Mesodermal cell (in vitro differentiated cells): ENCODE results near the gene UBAP1L.

Experiments used
- H3K27ac ChIP-seq: 2 replicates; pipeline ENCODE4 v1.7.0; 2013; ENCODE audit warnings: mild to moderate bottlenecking, low read depth, low read length, moderate library complexity; ENCODE audit not compliant: severe bottlenecking
- H3K36me3 ChIP-seq: 2 replicates; pipeline ENCODE4 v1.7.1; 2013; ENCODE audit warnings: mild to moderate bottlenecking, low read length, moderate library complexity; ENCODE audit not compliant: control insufficient read depth, insufficient read depth
- H3K4me1 ChIP-seq: one replicate; pipeline ENCODE4 v1.7.1; 2013; ENCODE audit warnings: mild to moderate bottlenecking, low read length; ENCODE audit not compliant: insufficient read depth, control insufficient read depth, poor library complexity, severe bottlenecking
- H3K4me3 ChIP-seq: 2 replicates; pipeline ENCODE4 v1.7.0; 2013; ENCODE audit warnings: low read length, control low read depth, mild to moderate bottlenecking; ENCODE audit not compliant: insufficient read depth, poor library complexity, severe bottlenecking; ENCODE audit errors: extremely low read depth
- H3K9me3 ChIP-seq: 2 replicates; pipeline ENCODE4 v1.7.1; 2013; ENCODE audit warnings: mild to moderate bottlenecking, low read length, moderate library complexity; ENCODE audit not compliant: control insufficient read depth
- WGBS, 2 experiments: methylation state at CpG; one replicate each; pipeline ENCODE4 v1.1.5; 2013; ENCODE audit warnings: missing lambda C conversion rate in 2 of 2; ENCODE audit not compliant: insufficient coverage in 2 of 2; 5-methylcytosine and 5-hydroxymethylcytosine counted together

UBAP1L gene

DNA sequence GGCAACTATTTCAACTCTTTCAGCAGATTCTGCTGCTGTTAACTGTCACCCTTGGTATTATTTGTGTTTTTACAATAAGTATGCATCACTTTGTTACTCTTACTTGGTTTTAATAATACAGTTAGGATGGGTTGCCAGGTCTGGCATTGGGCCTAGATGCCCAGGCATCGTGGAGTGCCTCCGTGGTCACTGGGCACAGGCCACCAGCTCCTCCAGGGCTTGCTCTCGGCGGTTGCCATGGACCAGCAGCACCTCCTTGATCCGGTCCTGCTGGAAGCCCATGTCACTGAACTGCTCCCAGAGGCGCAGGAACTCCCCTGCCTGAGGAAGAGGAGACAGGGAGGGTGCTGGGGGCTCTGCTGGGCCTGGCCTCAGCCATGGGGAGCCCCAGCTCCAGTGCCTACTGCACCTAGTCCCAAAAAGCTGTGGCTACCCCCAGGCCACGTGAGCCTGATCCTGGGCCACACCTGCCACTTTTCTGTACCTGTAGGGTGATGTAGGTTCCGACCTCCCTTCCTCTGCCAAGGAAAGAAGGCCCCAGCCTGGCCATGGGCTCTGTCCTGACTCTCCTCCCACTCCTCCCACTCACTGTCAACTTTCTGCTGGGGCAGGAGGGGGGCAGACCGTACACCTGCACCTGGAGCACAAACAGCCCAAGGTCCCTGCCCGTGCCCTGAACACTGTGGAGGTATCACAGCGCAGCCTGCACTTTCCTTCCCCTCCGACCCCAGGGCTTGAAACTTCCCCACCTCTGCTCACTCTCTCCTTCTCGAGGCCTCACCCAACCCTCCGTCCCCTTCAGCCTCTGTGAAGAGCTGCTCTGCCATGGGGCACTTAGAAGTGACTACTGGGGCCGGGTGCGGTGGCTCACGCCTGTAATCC, 21.8 kb downstream of the UBAP1L start:
- no peak overlapping the region for H3K27ac ChIP-seq
- H3K36me3 ChIP-seq = peaks cover 9% of the 10 kb centered on the region
- 86 to 96% methylated on average over 13 to 14 of the region's 17 CpGs for WGBS, 2 experiments
- H3K4me1 ChIP-seq = no peaks in the 10 kb centered on the region
- H3K9me3 ChIP-seq = no peaks in the 10 kb centered on the region
- H3K4me3 ChIP-seq = no peak overlapping the region

DNA sequence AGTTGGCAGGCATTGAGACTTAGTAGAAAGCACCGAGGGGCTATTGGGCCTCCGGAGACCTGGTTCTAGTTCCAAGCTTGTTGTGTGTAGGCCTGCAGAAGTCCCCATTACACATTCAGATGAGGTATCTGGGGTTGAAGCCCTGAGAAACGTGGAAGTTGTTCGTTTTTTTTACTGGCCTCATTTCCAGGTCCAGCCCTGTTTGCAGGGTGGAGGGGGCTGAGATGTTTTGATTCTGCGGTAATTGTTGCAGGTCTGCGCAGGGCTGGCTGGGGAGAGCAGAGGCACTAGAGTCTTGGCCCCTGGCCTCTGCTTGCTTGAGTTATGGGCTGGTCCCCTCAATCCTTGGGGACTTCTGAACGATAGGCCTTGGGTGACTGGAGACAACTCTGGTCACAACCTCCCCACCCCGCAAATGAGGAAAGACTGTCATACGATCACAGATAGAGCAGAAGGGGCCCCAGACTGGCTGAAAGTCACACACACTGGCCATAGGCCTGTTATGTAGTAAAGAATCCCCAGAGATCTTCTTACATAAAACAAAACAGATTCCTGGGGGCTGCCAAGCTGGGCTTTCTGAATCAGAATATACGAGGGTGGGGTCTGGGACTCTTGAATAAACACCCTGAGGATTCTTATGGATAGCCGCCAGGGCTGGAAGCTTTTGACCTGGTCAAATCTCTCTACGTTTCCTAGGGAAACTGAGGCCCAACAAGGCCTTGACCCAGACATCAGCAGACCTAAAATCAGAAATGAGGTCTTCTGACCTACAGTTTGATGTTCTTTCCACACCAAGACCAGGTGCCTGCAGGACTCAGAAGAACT, 22.8 kb downstream of the UBAP1L start:
- Histone ChIP-seq H3K27ac (no peak overlapping the region), H3K36me3 (no peaks in the 10 kb centered on the region), H3K4me1 (no peaks in the 10 kb centered on the region), H3K4me3 (no peak overlapping the region), H3K9me3 (no peaks in the 10 kb centered on the region)
- 90% methylated on average over 7 to 10 of the region's 12 CpGs for WGBS, 2 experiments

- 80 to 100% methylated on average over 1 of the region's 5 CpGs for WGBS, 2 experiments
- Histone ChIP-seq H3K4me3 (no peak overlapping the region), H3K27ac (no peak overlapping the region), H3K9me3 (no peaks in the 10 kb centered on the region), H3K4me1 (peaks cover 7% of the 10 kb centered on the region), H3K36me3 (no peaks in the 10 kb centered on the region)
Measured at GRCh38 chr15:65089206-65089824, 25.7 kb downstream of the UBAP1L start.

GRCh38 chr15:65088643-65089021, 26.4 kb downstream of the UBAP1L start:
- H3K4me3 ChIP-seq = no peak overlapping the region
- 65 to 88% methylated on average over 2 to 4 of the region's 6 CpGs for WGBS, 2 experiments
- H3K4me1 ChIP-seq = peaks cover 14% of the 10 kb centered on the region

DNA sequence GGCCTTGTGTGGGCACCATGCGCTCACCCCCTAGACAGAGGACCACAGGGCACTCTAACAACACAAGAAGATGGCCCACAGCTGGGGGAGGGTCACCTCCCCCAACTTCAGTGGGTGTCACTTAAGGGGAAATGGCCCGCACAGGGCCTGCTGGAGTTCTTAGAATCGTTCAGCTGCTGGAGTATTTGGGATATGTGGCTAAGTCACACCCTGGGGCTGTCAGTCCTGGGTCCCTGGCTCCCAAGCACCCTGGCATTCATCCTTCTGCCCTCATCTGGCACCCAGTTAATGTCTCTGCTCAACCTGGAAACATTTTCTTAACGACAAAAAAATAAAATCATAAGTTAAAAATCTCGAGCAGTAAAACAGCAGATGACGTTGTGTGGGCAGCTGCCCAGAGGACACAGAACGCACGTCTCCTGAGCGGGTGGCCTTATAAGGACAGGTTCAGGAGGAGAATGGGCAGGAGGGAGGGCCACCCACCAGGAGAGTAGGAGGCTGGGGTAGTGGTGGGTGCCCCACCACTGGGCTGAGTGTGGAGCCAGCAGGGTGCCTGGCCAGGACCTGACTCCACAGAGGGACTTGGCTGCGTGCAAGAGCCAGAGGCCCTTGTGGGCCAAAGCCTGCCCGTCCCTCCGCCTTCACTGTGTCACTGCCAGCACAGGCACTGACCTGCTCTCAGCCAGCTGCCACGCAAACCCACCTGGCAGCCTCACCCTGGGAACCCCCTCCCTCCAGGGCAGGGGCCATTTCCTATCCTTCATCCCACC, 26.9 kb downstream of the UBAP1L start:
- Histone ChIP-seq H3K9me3 (no peaks in the 10 kb centered on the region), H3K27ac (no peak overlapping the region), H3K36me3 (no peaks in the 10 kb centered on the region), H3K4me3 (no peak overlapping the region), H3K4me1 (peaks cover 20% of the 10 kb centered on the region)
- 91% methylated on average over 9 to 11 of the region's 13 CpGs for WGBS, 2 experiments

More at GRCh38 chr15:65088643-65089021, 26.4 kb downstream of the UBAP1L start:
- H3K27ac ChIP-seq = no peak overlapping the region
- H3K9me3 ChIP-seq = no peaks in the 10 kb centered on the region
- no peaks in the 10 kb centered on the region for H3K36me3 ChIP-seq

DNA sequence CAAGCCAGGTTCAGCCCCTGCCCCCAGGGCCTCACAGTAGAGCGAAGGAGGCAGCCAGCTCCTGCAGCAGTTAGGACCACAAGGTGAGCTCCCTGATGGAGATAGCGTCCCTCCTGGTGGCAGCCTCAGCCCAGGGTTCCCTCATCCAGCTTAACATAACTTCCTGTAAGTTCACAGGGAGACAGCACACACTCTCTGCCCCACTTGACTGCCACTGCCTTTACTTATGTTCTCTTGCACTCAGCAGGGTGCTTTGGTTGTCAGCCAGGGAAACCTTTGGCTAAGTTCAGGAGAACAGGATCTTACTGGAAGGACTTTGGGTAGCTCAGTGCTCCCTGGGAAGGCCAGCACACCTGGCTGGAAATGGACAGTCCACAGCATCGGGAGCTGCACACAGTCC, 27.6 kb downstream of the UBAP1L start:
- no peak overlapping the region for H3K27ac ChIP-seq
- 88 to 94% methylated on average over 3 of the region's 3 CpGs for WGBS, 2 experiments
- no peaks in the 10 kb centered on the region for H3K9me3 ChIP-seq
- no peaks in the 10 kb centered on the region for H3K36me3 ChIP-seq
- no peak overlapping the region for H3K4me3 ChIP-seq
- peaks cover 26% of the 10 kb centered on the region for H3K4me1 ChIP-seq

- WGBS, 2 experiments = 81 to 82% methylated on average over 5 to 6 of the region's 6 CpGs
- Histone ChIP-seq H3K36me3 (no peaks in the 10 kb centered on the region), H3K9me3 (no peaks in the 10 kb centered on the region), H3K27ac (no peak overlapping the region), H3K4me3 (no peak overlapping the region), H3K4me1 (peaks cover 34% of the 10 kb centered on the region)
Measured at GRCh38 chr15:65086680-65087111, 28.3 kb downstream of the UBAP1L start.

DNA sequence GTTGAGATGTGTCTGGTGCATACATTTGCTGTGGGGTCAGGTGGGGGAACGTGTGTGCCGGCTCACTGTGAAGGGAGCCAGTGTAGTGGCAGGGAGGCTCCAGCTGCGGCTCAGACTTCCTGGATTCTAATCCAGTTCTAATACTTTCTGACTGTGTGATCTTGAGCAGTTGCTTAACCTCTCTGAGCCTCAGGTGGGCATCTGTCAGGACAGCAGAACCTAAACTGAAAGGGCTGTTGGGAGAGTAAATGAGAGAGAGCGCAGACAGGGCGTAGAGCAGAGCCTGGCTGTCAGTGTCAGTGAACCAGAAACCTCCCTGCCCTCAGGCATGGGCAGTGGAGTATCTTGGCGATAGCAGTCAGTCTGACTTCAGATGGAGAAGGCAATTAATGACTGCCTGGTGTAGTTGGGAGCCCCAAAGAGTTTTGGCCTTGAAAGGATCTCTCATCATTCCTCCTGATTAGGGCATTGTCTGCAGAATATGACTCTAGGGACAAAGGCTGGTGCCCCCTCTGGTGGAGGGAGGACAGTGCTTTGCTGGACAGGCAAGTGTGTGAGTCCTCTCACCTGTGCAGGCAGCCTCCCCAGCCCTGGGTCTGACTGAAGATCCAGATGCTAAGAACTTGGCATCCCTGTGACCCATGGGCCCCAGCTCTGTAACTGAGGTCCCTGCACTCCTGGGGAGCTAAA, 28.9 kb downstream of the UBAP1L start:
- H3K4me1 ChIP-seq = peaks cover 34% of the 10 kb centered on the region
- WGBS, 2 experiments = 84 to 95% methylated on average over 5 to 6 of the region's 6 CpGs
- H3K36me3 ChIP-seq = no peaks in the 10 kb centered on the region
- H3K4me3 ChIP-seq = no peak overlapping the region
- H3K9me3 ChIP-seq = no peaks in the 10 kb centered on the region
- no peak overlapping the region for H3K27ac ChIP-seq

DNA sequence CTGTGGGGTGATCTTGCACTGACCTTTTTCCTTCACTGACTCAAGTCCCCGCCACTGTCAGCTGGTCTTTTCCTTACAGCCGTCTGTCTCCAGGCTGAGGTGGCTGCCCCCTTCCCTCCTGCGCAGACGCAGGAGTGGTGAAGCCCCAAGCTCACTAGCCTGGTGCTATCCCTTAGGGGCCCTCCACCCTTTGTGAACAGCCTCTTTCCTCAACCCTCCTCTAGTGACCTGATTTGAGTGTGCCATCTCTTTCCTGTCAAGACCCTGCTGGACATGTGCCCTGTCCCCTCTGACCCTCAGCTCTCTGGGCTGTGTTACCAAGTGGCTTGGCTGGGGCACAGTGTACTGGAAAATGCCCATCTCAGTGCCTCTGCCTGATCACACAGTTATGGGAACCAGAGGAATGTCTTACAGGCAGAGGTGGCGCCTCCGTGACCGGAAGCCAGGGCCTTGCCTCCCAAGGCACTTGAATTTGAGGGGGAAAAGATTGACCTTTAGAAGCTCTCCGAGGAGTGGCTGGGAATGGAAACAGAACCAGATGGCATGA, 29.7 kb downstream of the UBAP1L start:
- Histone ChIP-seq H3K4me1 (peaks cover 34% of the 10 kb centered on the region), H3K4me3 (no peak overlapping the region), H3K36me3 (no peaks in the 10 kb centered on the region), H3K27ac (no peak overlapping the region), H3K9me3 (no peaks in the 10 kb centered on the region)
- WGBS, 2 experiments = 92 to 93% methylated on average over 6 to 8 of the region's 8 CpGs
